ENCODE data around the gene HEY2. TPM values are rescaled to one million over a fixed set of nuclear protein-coding genes. Genes with fewer than 3 reads are reported as not detected.

Gene HEY2
- polyA plus RNA-seq, 2 donors = 0.86 to 1.00 TPM

- H3K4me3 ChIP-seq (ENCODE audit: low read depth in 1 of 2, low read length in 2 of 2) = peak overlapping the region in 1 of 2 donors; percentile 5
- peaks cover 0 to 5% of the 10 kb centered on the region in 2 donors for H3K4me1 ChIP-seq (ENCODE audit: control insufficient read depth in 2 of 2, insufficient read depth in 2 of 2, low read length in 1 of 2)
- no peaks in the 10 kb centered on the region for H3K36me3 ChIP-seq (ENCODE audit: control insufficient read depth in 2 of 2, insufficient read depth in 2 of 2, low read length in 1 of 2)
- H3K27me3 ChIP-seq (ENCODE audit: control insufficient read depth in 1 of 2, insufficient read depth in 2 of 2, low read length in 2 of 2) = no peaks in the 10 kb centered on the region
- H3K27ac ChIP-seq (ENCODE audit: low read depth in 2 of 2, low read length in 1 of 2) = no peak overlapping the region
- H3K9me3 ChIP-seq (ENCODE audit: control insufficient read depth in 2 of 2, insufficient read depth in 1 of 2, low read depth in 1 of 2, low read length in 1 of 2) = no peaks in the 10 kb centered on the region
- WGBS, 2 donors = 26 to 34% methylated on average over 4 of the region's 4 CpGs
Measured at GRCh38 chr6:125750692-125751333, 1.4 kb downstream of the HEY2 start.

DNA sequence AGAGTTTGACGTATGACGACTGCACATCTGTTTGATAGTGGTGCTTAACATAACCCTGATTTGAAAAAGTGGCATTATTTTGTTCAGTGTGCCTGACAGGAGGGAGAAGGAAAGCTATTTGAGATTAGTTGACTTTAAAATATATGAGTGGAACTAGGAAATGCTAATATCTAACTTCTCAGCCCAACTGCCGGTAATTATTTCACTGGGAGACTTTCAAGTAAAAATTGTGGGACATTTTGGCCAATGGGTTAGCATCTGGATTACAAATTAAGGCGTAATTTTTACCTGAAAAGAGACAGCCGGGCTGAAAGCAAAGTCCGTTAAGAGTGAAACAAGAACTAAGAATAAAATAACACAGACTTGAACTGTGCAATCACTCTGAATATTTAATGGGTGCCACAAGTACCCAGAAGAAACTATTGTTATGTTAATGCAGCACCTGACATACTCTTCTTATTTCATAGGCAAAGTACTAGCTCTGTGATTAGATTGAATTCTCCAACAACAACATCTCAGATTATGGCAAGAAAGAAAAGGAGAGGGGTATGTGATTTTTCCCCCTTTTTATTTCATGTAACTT, 2.0 kb downstream of the HEY2 start:
- WGBS, 2 donors = 55 to 66% methylated on average over 6 of the region's 6 CpGs
- H3K27ac ChIP-seq (ENCODE audit: low read depth in 2 of 2, low read length in 1 of 2) = no peak overlapping the region
- H3K4me3 ChIP-seq (ENCODE audit: low read depth in 1 of 2, low read length in 2 of 2) = peak overlapping the region in 1 of 2 donors; percentile 5
- no peaks in the 10 kb centered on the region for H3K9me3 ChIP-seq (ENCODE audit: control insufficient read depth in 2 of 2, insufficient read depth in 1 of 2, low read depth in 1 of 2, low read length in 1 of 2)
- H3K36me3 ChIP-seq (ENCODE audit: control insufficient read depth in 2 of 2, insufficient read depth in 2 of 2, low read length in 1 of 2) = no peaks in the 10 kb centered on the region
- H3K4me1 ChIP-seq (ENCODE audit: control insufficient read depth in 2 of 2, insufficient read depth in 2 of 2, low read length in 1 of 2) = peaks cover 0 to 5% of the 10 kb centered on the region in 2 donors
- no peaks in the 10 kb centered on the region for H3K27me3 ChIP-seq (ENCODE audit: control insufficient read depth in 1 of 2, insufficient read depth in 2 of 2, low read length in 2 of 2)

- H3K9me3 ChIP-seq (ENCODE audit: control insufficient read depth in 2 of 2, insufficient read depth in 1 of 2, low read depth in 1 of 2, low read length in 1 of 2) = no peaks in the 10 kb centered on the region
- no peaks in the 10 kb centered on the region for H3K27me3 ChIP-seq (ENCODE audit: control insufficient read depth in 1 of 2, insufficient read depth in 2 of 2, low read length in 2 of 2)
- H3K36me3 ChIP-seq (ENCODE audit: control insufficient read depth in 2 of 2, insufficient read depth in 2 of 2, low read length in 1 of 2) = no peaks in the 10 kb centered on the region
- H3K4me3 ChIP-seq (ENCODE audit: low read depth in 1 of 2, low read length in 2 of 2) = no peak overlapping the region
- H3K4me1 ChIP-seq (ENCODE audit: control insufficient read depth in 2 of 2, insufficient read depth in 2 of 2, low read length in 1 of 2) = peaks cover 0 to 1% of the 10 kb centered on the region in 2 donors
- whole genome bisulfite sequencing, 2 donors = 86% methylated on average over 2 of the region's 2 CpGs
- H3K27ac ChIP-seq (ENCODE audit: low read depth in 2 of 2, low read length in 1 of 2) = no peak overlapping the region
Measured at GRCh38 chr6:125752773-125753172, 3.3 kb downstream of the HEY2 start.

DNA sequence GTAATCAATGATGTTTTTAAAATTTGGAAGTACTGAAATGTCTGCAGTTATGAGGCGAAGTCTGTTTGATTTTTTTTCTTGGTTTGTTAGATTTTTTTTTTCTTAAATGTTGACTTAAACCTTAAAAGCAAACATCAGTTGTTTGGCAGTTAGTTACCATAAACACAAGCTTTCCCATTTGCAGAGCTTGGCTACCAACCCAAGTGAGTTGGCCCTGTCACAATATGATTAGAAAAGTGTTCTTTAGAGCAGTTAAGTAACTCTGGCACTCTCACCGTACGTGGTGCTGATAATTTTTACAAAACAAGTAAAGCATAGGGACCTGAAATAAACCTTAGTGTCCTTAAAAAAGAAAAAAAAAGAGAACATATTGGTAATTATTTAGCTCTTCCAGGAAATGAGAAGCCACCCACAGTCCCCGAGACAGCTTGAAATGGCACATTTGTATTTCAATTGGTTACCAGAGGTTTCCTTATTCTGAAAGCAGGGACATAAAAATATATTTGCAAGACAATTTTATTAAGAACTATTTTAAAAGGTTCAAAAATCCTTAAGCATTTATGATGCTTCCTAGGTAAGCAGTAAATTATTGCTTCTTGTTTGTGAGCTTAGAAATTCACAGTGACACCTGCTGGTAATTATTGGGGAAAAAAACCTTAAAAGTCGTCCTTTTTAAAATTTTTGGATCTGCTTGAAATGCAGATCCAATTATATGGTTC, 3.9 kb downstream of the HEY2 start:
- Histone ChIP-seq H3K9me3 (ENCODE audit: control insufficient read depth in 2 of 2, insufficient read depth in 1 of 2, low read depth in 1 of 2, low read length in 1 of 2) (no peaks in the 10 kb centered on the region), H3K27me3 (ENCODE audit: control insufficient read depth in 1 of 2, insufficient read depth in 2 of 2, low read length in 2 of 2) (no peaks in the 10 kb centered on the region), H3K27ac (ENCODE audit: low read depth in 2 of 2, low read length in 1 of 2) (no peak overlapping the region), H3K4me1 (ENCODE audit: control insufficient read depth in 2 of 2, insufficient read depth in 2 of 2, low read length in 1 of 2) (no peaks in the 10 kb centered on the region), H3K36me3 (ENCODE audit: control insufficient read depth in 2 of 2, insufficient read depth in 2 of 2, low read length in 1 of 2) (no peaks in the 10 kb centered on the region), H3K4me3 (ENCODE audit: low read depth in 1 of 2, low read length in 2 of 2) (no peak overlapping the region)
- WGBS, 2 donors = 45 to 50% methylated on average over 5 of the region's 5 CpGs

- H3K27ac ChIP-seq (ENCODE audit: low read depth in 2 of 2, low read length in 1 of 2) = no peak overlapping the region
- H3K27me3 ChIP-seq (ENCODE audit: control insufficient read depth in 1 of 2, insufficient read depth in 2 of 2, low read length in 2 of 2) = no peaks in the 10 kb centered on the region
- no peaks in the 10 kb centered on the region for H3K4me1 ChIP-seq (ENCODE audit: control insufficient read depth in 2 of 2, insufficient read depth in 2 of 2, low read length in 1 of 2)
- no peaks in the 10 kb centered on the region for H3K36me3 ChIP-seq (ENCODE audit: control insufficient read depth in 2 of 2, insufficient read depth in 2 of 2, low read length in 1 of 2)
- no peaks in the 10 kb centered on the region for H3K9me3 ChIP-seq (ENCODE audit: control insufficient read depth in 2 of 2, insufficient read depth in 1 of 2, low read depth in 1 of 2, low read length in 1 of 2)
- H3K4me3 ChIP-seq (ENCODE audit: low read depth in 1 of 2, low read length in 2 of 2) = no peak overlapping the region
Measured at GRCh38 chr6:125753937-125754259, 4.5 kb downstream of the HEY2 start.

DNA sequence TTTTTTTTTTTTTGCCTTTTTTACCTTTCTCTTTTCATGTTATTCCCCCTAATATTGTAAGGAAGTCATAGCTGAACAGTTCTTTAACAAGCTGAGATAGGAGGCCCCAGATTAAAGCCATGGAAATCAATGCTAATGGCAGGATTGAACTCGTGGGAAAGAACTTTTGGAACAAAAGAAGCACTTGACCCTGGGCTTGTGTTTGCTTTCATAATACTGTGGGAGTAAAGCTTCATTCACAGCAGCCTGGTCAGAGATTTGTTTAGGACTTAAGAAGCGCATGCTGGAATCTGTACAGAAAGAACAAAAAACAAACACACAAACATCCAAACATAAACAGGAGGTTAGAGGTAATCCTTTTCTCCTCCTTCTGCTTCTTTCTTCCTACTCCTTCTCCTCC, 5.1 kb downstream of the HEY2 start:
- 39 to 64% methylated on average over 2 of the region's 2 CpGs for whole genome bisulfite sequencing, 2 donors
- Histone ChIP-seq H3K4me1 (ENCODE audit: control insufficient read depth in 2 of 2, insufficient read depth in 2 of 2, low read length in 1 of 2) (no peaks in the 10 kb centered on the region), H3K36me3 (ENCODE audit: control insufficient read depth in 2 of 2, insufficient read depth in 2 of 2, low read length in 1 of 2) (peaks cover 0 to 3% of the 10 kb centered on the region in 2 donors)

DNA sequence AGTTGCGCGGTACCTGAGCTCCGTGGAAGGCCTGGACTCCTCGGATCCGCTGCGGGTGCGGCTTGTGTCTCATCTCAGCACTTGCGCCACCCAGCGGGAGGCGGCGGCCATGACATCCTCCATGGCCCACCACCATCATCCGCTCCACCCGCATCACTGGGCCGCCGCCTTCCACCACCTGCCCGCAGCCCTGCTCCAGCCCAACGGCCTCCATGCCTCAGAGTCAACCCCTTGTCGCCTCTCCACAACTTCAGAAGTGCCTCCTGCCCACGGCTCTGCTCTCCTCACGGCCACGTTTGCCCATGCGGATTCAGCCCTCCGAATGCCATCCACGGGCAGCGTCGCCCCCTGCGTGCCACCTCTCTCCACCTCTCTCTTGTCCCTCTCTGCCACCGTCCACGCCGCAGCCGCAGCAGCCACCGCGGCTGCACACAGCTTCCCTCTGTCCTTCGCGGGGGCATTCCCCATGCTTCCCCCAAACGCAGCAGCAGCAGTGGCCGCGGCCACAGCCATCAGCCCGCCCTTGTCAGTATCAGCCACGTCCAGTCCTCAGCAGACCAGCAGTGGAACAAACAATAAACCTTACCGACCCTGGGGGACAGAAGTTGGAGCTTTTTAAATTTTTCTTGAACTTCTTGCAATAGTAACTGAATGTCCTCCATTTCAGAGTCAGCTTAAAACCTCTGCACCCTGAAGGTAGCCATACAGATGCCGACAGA, 9.9 kb downstream of the HEY2 start:
- H3K27ac ChIP-seq (ENCODE audit: low read depth in 2 of 2, low read length in 1 of 2) = no peak overlapping the region
- peaks cover 0 to 3% of the 10 kb centered on the region in 2 donors for H3K36me3 ChIP-seq (ENCODE audit: control insufficient read depth in 2 of 2, insufficient read depth in 2 of 2, low read length in 1 of 2)
- peaks cover 0 to 3% of the 10 kb centered on the region in 2 donors for H3K27me3 ChIP-seq (ENCODE audit: control insufficient read depth in 1 of 2, insufficient read depth in 2 of 2, low read length in 2 of 2)
- H3K9me3 ChIP-seq (ENCODE audit: control insufficient read depth in 2 of 2, insufficient read depth in 1 of 2, low read depth in 1 of 2, low read length in 1 of 2) = peaks cover 0 to 2% of the 10 kb centered on the region in 2 donors
- 81 to 90% methylated on average over 42 of the region's 42 CpGs for WGBS, 2 donors
- no peak overlapping the region for H3K4me3 ChIP-seq (ENCODE audit: low read depth in 1 of 2, low read length in 2 of 2)
- no peaks in the 10 kb centered on the region for H3K4me1 ChIP-seq (ENCODE audit: control insufficient read depth in 2 of 2, insufficient read depth in 2 of 2, low read length in 1 of 2)

More for the DNA sequence above, 5.1 kb downstream of the HEY2 start:
- no peaks in the 10 kb centered on the region for H3K27me3 ChIP-seq (ENCODE audit: control insufficient read depth in 1 of 2, insufficient read depth in 2 of 2, low read length in 2 of 2)
- peaks cover 0 to 2% of the 10 kb centered on the region in 2 donors for H3K9me3 ChIP-seq (ENCODE audit: control insufficient read depth in 2 of 2, insufficient read depth in 1 of 2, low read depth in 1 of 2, low read length in 1 of 2)
- H3K4me3 ChIP-seq (ENCODE audit: low read depth in 1 of 2, low read length in 2 of 2) = no peak overlapping the region
- H3K27ac ChIP-seq (ENCODE audit: low read depth in 2 of 2, low read length in 1 of 2) = no peak overlapping the region

- peaks cover 0 to 3% of the 10 kb centered on the region in 2 donors for H3K27me3 ChIP-seq (ENCODE audit: control insufficient read depth in 1 of 2, insufficient read depth in 2 of 2, low read length in 2 of 2)
- H3K27ac ChIP-seq (ENCODE audit: low read depth in 2 of 2, low read length in 1 of 2) = no peak overlapping the region
- H3K4me1 ChIP-seq (ENCODE audit: control insufficient read depth in 2 of 2, insufficient read depth in 2 of 2, low read length in 1 of 2) = no peaks in the 10 kb centered on the region
- WGBS, 2 donors = 72 to 73% methylated on average over 5 of the region's 5 CpGs
- peaks cover 0 to 2% of the 10 kb centered on the region in 2 donors for H3K9me3 ChIP-seq (ENCODE audit: control insufficient read depth in 2 of 2, insufficient read depth in 1 of 2, low read depth in 1 of 2, low read length in 1 of 2)
- peaks cover 0 to 3% of the 10 kb centered on the region in 2 donors for H3K36me3 ChIP-seq (ENCODE audit: control insufficient read depth in 2 of 2, insufficient read depth in 2 of 2, low read length in 1 of 2)
- no peak overlapping the region for H3K4me3 ChIP-seq (ENCODE audit: low read depth in 1 of 2, low read length in 2 of 2)
Measured at GRCh38 chr6:125759959-125760457, 10.6 kb downstream of the HEY2 start.

- Histone ChIP-seq H3K27me3 (ENCODE audit: control insufficient read depth in 1 of 2, insufficient read depth in 2 of 2, low read length in 2 of 2) (peaks cover 0 to 3% of the 10 kb centered on the region in 2 donors), H3K4me1 (ENCODE audit: control insufficient read depth in 2 of 2, insufficient read depth in 2 of 2, low read length in 1 of 2) (no peaks in the 10 kb centered on the region), H3K27ac (ENCODE audit: low read depth in 2 of 2, low read length in 1 of 2) (no peak overlapping the region), H3K36me3 (ENCODE audit: control insufficient read depth in 2 of 2, insufficient read depth in 2 of 2, low read length in 1 of 2) (peaks cover 0 to 3% of the 10 kb centered on the region in 2 donors), H3K9me3 (ENCODE audit: control insufficient read depth in 2 of 2, insufficient read depth in 1 of 2, low read depth in 1 of 2, low read length in 1 of 2) (peaks cover 0 to 1% of the 10 kb centered on the region in 2 donors), H3K4me3 (ENCODE audit: low read depth in 1 of 2, low read length in 2 of 2) (no peak overlapping the region)
- 73% methylated on average over 2 of the region's 2 CpGs for WGBS, 2 donors
Measured at GRCh38 chr6:125764121-125764671, 14.8 kb downstream of the HEY2 start.
